Measurements from ENCODE around the gene ATF1.
"Not testable (repeated sequence)": the region's sequence is repeated elsewhere in the genome, so short reads cannot be mapped to it uniquely, and the experiment has no call there.

- not testable (repeated sequence) for TF ChIP-seq EZH2phosphoT487 (IDR thresholded peaks at IDR 0.05; ENCODE audit: borderline replicate concordance, low read depth); RFX5 (IDR thresholded peaks at IDR 0.05; ENCODE audit: low read length); EP300 (IDR thresholded peaks at IDR 0.05; ENCODE audit: borderline replicate concordance in 1 of 2, low read depth in 1 of 2, low read length in 1 of 2); CHD2 (IDR thresholded peaks at IDR 0.05; ENCODE audit: low read length, partially characterized antibody); RXRA (IDR thresholded peaks at IDR 0.05; ENCODE audit: borderline replicate concordance, low read depth)
- TF ChIP-seq, protein P1, sequence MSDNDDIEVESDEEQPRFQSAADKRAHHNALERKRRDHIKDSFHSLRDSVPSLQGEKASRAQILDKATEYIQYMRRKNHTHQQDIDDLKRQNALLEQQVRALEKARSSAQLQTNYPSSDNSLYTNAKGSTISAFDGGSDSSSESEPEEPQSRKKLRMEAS (IDR thresholded peaks at IDR 0.05; ENCODE audit: low read depth): not testable (repeated sequence)
- TF ChIP-seq, protein P2, sequence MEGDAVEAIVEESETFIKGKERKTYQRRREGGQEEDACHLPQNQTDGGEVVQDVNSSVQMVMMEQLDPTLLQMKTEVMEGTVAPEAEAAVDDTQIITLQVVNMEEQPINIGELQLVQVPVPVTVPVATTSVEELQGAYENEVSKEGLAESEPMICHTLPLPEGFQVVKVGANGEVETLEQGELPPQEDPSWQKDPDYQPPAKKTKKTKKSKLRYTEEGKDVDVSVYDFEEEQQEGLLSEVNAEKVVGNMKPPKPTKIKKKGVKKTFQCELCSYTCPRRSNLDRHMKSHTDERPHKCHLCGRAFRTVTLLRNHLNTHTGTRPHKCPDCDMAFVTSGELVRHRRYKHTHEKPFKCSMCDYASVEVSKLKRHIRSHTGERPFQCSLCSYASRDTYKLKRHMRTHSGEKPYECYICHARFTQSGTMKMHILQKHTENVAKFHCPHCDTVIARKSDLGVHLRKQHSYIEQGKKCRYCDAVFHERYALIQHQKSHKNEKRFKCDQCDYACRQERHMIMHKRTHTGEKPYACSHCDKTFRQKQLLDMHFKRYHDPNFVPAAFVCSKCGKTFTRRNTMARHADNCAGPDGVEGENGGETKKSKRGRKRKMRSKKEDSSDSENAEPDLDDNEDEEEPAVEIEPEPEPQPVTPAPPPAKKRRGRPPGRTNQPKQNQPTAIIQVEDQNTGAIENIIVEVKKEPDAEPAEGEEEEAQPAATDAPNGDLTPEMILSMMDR (IDR thresholded peaks at IDR 0.05): not testable (repeated sequence)
Observed at GRCh38 chr12:50868881-50869280, 105.0 kb downstream of the ATF1 start.
